GM12892 (cell line): Measurements from ENCODE around the gene ZBTB2.

Source experiments
- POLR2A ChIP-seq: IDR thresholded peaks from 2 replicates; pipeline ENCODE4 v1.6.1; 2011; ENCODE audit warnings: low read depth, low read length, control low read depth
- POLR2AphosphoS5 ChIP-seq: IDR thresholded peaks from 2 replicates; pipeline ENCODE4 v1.6.1; 2011; ENCODE audit warnings: low read depth, low read length, control low read depth
- TAF1 ChIP-seq: IDR thresholded peaks from 2 replicates; pipeline ENCODE4 v1.6.1; 2011; ENCODE audit warnings: low read depth, mild to moderate bottlenecking, control low read depth, low read length, borderline replicate concordance

DNA sequence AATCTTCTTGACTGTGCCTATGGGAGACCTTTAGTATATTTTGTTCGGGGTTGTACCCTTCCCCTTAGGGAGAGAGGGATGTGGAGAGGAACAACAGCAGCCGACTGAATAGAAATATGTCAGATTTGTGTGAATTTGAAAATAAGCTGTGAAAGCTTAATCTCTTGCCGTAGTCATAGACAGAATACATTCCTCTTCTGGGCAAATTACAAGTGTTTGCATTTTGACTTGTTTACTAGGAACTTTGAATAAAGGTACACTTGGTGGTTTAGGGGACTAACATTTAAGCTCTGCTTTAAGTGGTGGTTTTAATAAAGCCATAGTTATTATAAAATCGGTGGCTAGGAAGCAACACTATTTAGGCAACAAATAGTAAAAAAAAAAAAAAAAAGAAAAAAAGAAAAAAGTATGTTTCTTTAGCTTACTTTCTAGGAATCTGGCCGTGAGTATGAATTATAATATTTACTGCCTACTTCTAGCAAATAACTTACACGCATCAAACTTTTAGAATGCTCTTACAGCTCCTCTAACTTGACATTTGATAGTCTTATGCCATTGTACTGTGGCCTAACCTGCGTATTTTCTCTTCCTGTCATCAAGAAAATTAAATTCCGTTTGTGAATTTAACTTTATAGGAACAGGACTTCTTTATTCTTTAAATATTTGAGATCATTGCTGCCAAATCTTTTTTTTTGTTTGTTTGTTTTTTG is 65.1 kb downstream of the ZBTB2 start:
- TF ChIP-seq POLR2AphosphoS5 (no peak), TAF1 (no peak), POLR2A (no peak)
